Transverse colon (tissue), 4 donors: ENCODE measurements around the gene MUC5B.
A peak's percentile ranks its signal among the peaks of the same experiment; 100 is the strongest.

ENCODE experiments used
- CTCF ChIP-seq, 5 experiments: fragments of 200-600 bp in 3 of 5; fragments of 450-650 bp in 2 of 5; sonication (generic) in 3 of 5; IDR thresholded peaks; 1 replicate in 2 of 5; 2 replicates in 3 of 5; pipeline ENCODE4 v1.5.1; 2016 to 2017; ENCODE audit warnings: antibody characterized with exemption in 5 of 5, inconsistent platforms in 3 of 5, mild to moderate bottlenecking in 2 of 5, moderate library complexity in 1 of 5
- POLR2A ChIP-seq: fragments of 450-650 bp; IDR thresholded peaks from one replicate; pipeline ENCODE4 v1.6.1; 2016; ENCODE audit warnings: antibody characterized with exemption, mild to moderate bottlenecking, moderate library complexity
- POLR2AphosphoS5 ChIP-seq, 3 donors: sonication (generic); formaldehyde crosslinking; IDR thresholded peaks; one replicate each; pipeline ENCODE4 v1.6.1; 2016; ENCODE audit warnings: antibody characterized with exemption in 3 of 3

- TF ChIP-seq POLR2AphosphoS5 (IDR thresholded peaks at IDR 0.05) (peak; percentile 80 to 88 (median 83)), POLR2A (peak; percentile 73), CTCF (IDR thresholded peaks at IDR 0.05) (peak in 2 of 5 experiments; percentile 4 to 33)
Measured at GRCh38 chr11:1309498-1310317, 86.8 kb downstream of the MUC5B start, which contains the start of gene TOLLIP.
